Measurements from ENCODE around the gene TAL1. TPM values are rescaled to one million over a fixed set of nuclear protein-coding genes. Genes with fewer than 3 reads are reported as not detected.
"Not testable (repeated sequence)": the region's sequence is repeated elsewhere in the genome, so short reads cannot be mapped to it uniquely, and the experiment has no call there.

The TAL1 gene
- total RNA-seq = 10 to 100 TPM in 1 of 8 experiments, 1 to 10 TPM in 1, under 1 TPM in 3, not detected in 3; 0.14 to 10.5 (median 0.38) TPM

DNA sequence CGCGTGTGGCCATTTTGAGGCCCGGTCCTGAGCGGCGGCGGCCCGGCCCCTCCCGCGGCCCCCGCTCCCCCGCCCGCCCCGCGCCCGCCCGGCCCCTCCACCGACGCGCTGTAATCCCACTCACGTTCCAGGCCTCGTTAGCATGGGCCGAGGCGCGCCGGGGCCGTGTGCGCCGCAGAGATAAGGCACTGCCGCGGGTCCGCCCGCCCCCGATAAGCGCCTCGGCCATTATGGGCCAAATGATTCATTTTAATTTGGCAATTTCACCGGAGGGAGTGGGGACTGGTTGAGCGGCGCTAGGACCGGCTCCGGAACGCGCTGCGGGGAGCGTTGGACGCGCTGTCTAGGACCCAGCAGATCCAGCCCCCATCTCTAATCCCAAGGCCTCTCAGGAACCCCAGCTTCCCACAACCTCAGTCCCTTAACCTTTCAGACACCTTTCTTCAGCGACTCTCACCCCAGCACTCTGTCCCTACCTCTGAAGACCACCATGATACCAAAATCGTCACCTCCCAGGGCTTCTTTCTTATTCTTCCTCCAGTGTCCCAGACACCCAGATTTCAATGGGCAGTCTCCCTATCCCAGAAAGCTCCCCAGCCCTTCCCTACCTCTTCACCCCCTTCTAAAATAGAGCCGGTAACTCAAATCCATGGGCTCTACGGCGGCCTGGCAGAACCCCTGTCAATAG, at the start of gene TAL1:
TAL1 (minus strand) TSS at position 39 of the 688 bp plus-strand sequence. CDS start 6,337 bp downstream, outside the sequence.
- H3K27ac ChIP-seq = no peak within 1 kb of the TSS
- in situ Hi-C loops (cut with MboI; ENCODE audit: low pct_unique_long_range_greater_than_20kb in 2 of 9, low sequenced_read_pairs in 9 of 9, unreplicated experiment in 9 of 9) = no loop called here
- peak within 1 kb of the TSS; percentile 9 to 27 (median 22) for H3K4me3 ChIP-seq
- peaks cover 8% of the 10 kb centered on the region in 2 donors for H3K4me1 ChIP-seq (replicated peaks in 1 of 2)
- peak in 5 of 8 experiments; percentile 64 to 81 (median 76) for ATAC-seq (replicated peaks in 6 of 8)
- WGBS, 10 experiments = 0 to 53% (median 15%) methylated on average over 1 to 17 of the region's 51 CpGs

- Histone ChIP-seq H3K4me3 (no peak overlapping the region), H3K4me1 (replicated peaks in 1 of 2) (peaks cover 0 to 4% of the 10 kb centered on the region in 2 donors), H3K27ac (no peak overlapping the region)
- ATAC-seq (replicated peaks in 6 of 8) = peak in 3 of 8 experiments; percentile 73 to 100 (median 100)
- WGBS, 10 experiments = 4 to 100% (median 75%) methylated on average over 1 to 3 of the region's 3 CpGs; no CpG with 5 or more reads in 2 of the 10 experiments
- in situ Hi-C loops (cut with MboI; ENCODE audit: low pct_unique_long_range_greater_than_20kb in 2 of 9, low sequenced_read_pairs in 9 of 9, unreplicated experiment in 9 of 9) = no loop called here
These were observed 48.1 kb upstream of the TAL1 start for GRCh38 chr1:47280142-47280541.

DNA sequence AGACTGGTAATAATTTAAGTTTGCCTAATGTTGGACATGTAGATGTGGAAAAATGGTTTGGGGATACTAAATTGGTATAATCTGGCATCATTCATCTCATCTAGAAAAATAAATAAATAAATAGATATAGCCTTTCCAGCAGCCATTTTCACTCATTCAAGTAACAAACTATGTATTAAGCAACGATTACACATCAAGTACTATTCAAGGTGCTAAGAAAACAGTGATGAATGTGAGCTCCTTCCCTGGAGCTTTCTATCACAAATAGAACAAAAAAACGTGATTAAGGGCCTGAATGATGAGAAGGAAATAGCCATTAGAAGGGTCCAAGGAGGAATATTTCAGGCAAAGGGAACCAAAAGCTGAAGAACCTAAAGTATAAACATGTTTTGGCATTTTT, 44.8 kb upstream of the TAL1 start:
- 54 to 100% (median 92%) methylated on average over 1 to 2 of the region's 2 CpGs for WGBS, 10 experiments
- in situ Hi-C loops (cut with MboI; ENCODE audit: low pct_unique_long_range_greater_than_20kb in 2 of 9, low sequenced_read_pairs in 9 of 9, unreplicated experiment in 9 of 9) = no loop called here

GRCh38 chr1:47275811-47276210, 43.8 kb upstream of the TAL1 start:
- in situ Hi-C loops (cut with MboI; ENCODE audit: low pct_unique_long_range_greater_than_20kb in 2 of 9, low sequenced_read_pairs in 9 of 9, unreplicated experiment in 9 of 9); H3K4me3 ChIP-seq; H3K27ac ChIP-seq; H3K4me1 ChIP-seq (replicated peaks in 1 of 2); ATAC-seq (replicated peaks in 6 of 8): not testable (repeated sequence)
- 88 to 100% (median 96%) methylated on average over 2 to 7 of the region's 7 CpGs for WGBS, 10 experiments

More for the DNA sequence above, 44.8 kb upstream of the TAL1 start:
- ATAC-seq (replicated peaks in 6 of 8) = no peak
- Histone ChIP-seq H3K4me1 (replicated peaks in 1 of 2) (no peaks in the 10 kb centered on the region), H3K27ac (no peak overlapping the region), H3K4me3 (no peak overlapping the region)

GRCh38 chr1:47265529-47265928, 33.5 kb upstream of the TAL1 start:
- H3K4me1 ChIP-seq (replicated peaks in 1 of 2); H3K4me3 ChIP-seq; ATAC-seq (replicated peaks in 6 of 8); H3K27ac ChIP-seq: not testable (repeated sequence)
- in situ Hi-C loops (cut with MboI; ENCODE audit: low pct_unique_long_range_greater_than_20kb in 2 of 9, low sequenced_read_pairs in 9 of 9, unreplicated experiment in 9 of 9) = loop anchor here in 1 of 9 experiments (10.0 kb wide), 1 partner anchor 81 kb away; no protein-coding TSS in a partner anchor
- 93 to 100% (median 100%) methylated on average over 1 to 7 of the region's 8 CpGs; no CpG with 5 or more reads in 4 of the 10 experiments for WGBS, 10 experiments

DNA sequence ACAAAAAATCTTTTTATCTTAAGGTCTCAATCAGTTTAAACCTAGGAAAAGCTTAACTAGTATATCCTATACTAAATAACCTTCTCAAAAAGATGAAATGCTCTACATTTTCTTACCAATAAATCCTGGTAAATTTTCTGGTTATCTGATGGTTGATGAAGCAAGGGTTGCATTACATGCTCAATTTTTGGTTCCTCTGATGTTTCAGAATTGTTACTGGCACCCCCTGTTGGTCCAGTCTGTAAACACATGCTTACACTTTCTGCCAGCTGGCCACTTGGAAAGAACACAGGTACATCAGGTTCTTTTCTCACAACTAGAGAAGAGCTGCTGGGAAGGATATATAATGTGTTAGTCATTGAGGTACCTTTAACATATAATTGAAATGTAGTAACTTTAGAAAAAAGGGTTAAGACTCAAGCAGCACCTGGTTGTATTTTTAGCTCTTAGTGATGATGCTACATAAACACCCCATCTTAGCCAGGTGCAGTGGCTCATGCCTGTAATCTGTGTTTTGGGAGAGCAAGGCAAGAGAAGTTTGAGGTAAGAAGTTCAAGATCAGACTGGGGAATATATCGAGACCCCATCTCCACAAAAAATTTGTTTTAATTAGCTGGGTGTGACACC, 30.9 kb upstream of the TAL1 start:
- Histone ChIP-seq H3K4me1 (replicated peaks in 1 of 2) (no peaks in the 10 kb centered on the region), H3K4me3 (no peak overlapping the region), H3K27ac (no peak overlapping the region)
- WGBS, 10 experiments = 80 to 100% (median 83%) methylated on average over 1 of the region's 1 CpG; no CpG with 5 or more reads in 4 of the 10 experiments
- in situ Hi-C loops (cut with MboI; ENCODE audit: low pct_unique_long_range_greater_than_20kb in 2 of 9, low sequenced_read_pairs in 9 of 9, unreplicated experiment in 9 of 9) = loop anchor here in 1 of 9 experiments (10.0 kb wide), 1 partner anchor 78 kb away; no protein-coding TSS in a partner anchor
- peak in 3 of 8 experiments; percentile 33 to 46 (median 35) for ATAC-seq (replicated peaks in 6 of 8)

GRCh38 chr1:47257224-47257623, 25.2 kb upstream of the TAL1 start:
- H3K4me1 ChIP-seq (replicated peaks in 1 of 2) = no peaks in the 10 kb centered on the region
- WGBS, 10 experiments = 80 to 100% (median 100%) methylated on average over 1 to 2 of the region's 2 CpGs
- in situ Hi-C loops (cut with MboI; ENCODE audit: low pct_unique_long_range_greater_than_20kb in 2 of 9, low sequenced_read_pairs in 9 of 9, unreplicated experiment in 9 of 9) = no loop called here
- no peak overlapping the region for H3K4me3 ChIP-seq
- H3K27ac ChIP-seq = no peak overlapping the region
- ATAC-seq (replicated peaks in 6 of 8) = no peak

- ATAC-seq (replicated peaks in 6 of 8) = no peak
- 88 to 100% (median 96%) methylated on average over 2 to 5 of the region's 5 CpGs for WGBS, 10 experiments
- H3K4me1 ChIP-seq (replicated peaks in 1 of 2) = no peaks in the 10 kb centered on the region
- in situ Hi-C loops (cut with MboI; ENCODE audit: low pct_unique_long_range_greater_than_20kb in 2 of 9, low sequenced_read_pairs in 9 of 9, unreplicated experiment in 9 of 9) = no loop called here
- no peak overlapping the region for H3K27ac ChIP-seq
- no peak overlapping the region for H3K4me3 ChIP-seq
These were observed 20.8 kb upstream of the TAL1 start for GRCh38 chr1:47252795-47253194.

DNA sequence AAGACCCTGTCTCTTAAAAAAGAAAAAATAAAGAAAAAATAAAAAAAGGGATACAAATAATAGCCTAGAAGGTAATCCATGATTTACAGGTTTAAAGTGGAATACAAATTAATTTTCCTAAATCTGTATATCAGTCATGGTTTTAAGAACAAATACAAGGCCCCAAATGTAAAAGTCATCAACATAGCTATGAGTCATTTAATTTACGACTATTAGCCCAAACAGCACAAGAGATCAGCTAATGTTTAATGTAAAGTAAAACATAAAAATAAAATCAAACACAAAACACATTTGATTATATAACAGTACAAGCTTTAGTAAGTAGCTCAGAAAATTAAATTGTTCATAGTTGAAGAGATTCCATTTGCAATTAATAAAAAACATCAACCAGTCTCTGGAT, 20.3 kb upstream of the TAL1 start:
- in situ Hi-C loops (cut with MboI; ENCODE audit: low pct_unique_long_range_greater_than_20kb in 2 of 9, low sequenced_read_pairs in 9 of 9, unreplicated experiment in 9 of 9) = no loop called here
- H3K4me3 ChIP-seq = no peak overlapping the region
- H3K27ac ChIP-seq = no peak overlapping the region
- no peaks in the 10 kb centered on the region for H3K4me1 ChIP-seq (replicated peaks in 1 of 2)
- WGBS, 10 experiments = 67 to 100% (median 91%) methylated on average over 1 of the region's 1 CpG
- ATAC-seq (replicated peaks in 6 of 8) = no peak

DNA sequence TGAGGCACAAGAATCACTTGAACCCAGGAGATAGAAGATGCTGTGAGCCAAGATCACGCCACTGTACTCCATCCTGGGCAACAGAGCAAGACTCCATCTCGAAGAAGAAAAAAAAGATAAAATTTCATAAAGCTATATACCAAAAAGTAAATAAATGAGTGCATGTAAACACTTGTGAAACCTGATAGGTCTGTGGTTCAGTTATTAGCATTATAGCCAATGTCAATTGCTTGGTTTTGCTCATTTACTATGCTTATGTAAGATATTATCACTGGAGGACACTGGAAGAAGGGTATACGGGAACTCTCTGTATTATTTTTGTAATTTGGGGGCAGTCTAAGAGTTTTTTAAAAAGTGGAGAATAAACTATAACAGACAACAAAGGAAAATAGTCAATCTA, 17.7 kb upstream of the TAL1 start:
- H3K4me1 ChIP-seq (replicated peaks in 1 of 2) = no peaks in the 10 kb centered on the region
- WGBS, 10 experiments = 90 to 100% (median 96%) methylated on average over 1 to 3 of the region's 3 CpGs; no CpG with 5 or more reads in 2 of the 10 experiments
- no peak for ATAC-seq (replicated peaks in 6 of 8)
- no peak overlapping the region for H3K27ac ChIP-seq
- H3K4me3 ChIP-seq = no peak overlapping the region
- in situ Hi-C loops (cut with MboI; ENCODE audit: low pct_unique_long_range_greater_than_20kb in 2 of 9, low sequenced_read_pairs in 9 of 9, unreplicated experiment in 9 of 9) = no loop called here

GRCh38 chr1:47244339-47244862, 12.4 kb upstream of the TAL1 start:
- WGBS, 10 experiments = 20 to 86% (median 75%) methylated on average over 1 to 3 of the region's 3 CpGs
- Histone ChIP-seq H3K27ac (no peak overlapping the region), H3K4me1 (replicated peaks in 1 of 2) (no peaks in the 10 kb centered on the region), H3K4me3 (no peak overlapping the region)
- ATAC-seq (replicated peaks in 6 of 8) = no peak
- in situ Hi-C loops (cut with MboI; ENCODE audit: low pct_unique_long_range_greater_than_20kb in 2 of 9, low sequenced_read_pairs in 9 of 9, unreplicated experiment in 9 of 9) = no loop called here

GRCh38 chr1:47243910-47244309, 11.9 kb upstream of the TAL1 start:
- no peak for ATAC-seq (replicated peaks in 6 of 8)
- H3K4me1 ChIP-seq (replicated peaks in 1 of 2) = no peaks in the 10 kb centered on the region

More at GRCh38 chr1:47243910-47244309, 11.9 kb upstream of the TAL1 start:
- in situ Hi-C loops (cut with MboI; ENCODE audit: low pct_unique_long_range_greater_than_20kb in 2 of 9, low sequenced_read_pairs in 9 of 9, unreplicated experiment in 9 of 9) = no loop called here
- H3K27ac ChIP-seq = no peak overlapping the region
- H3K4me3 ChIP-seq = no peak overlapping the region
- WGBS, 10 experiments = 20 to 100% (median 65%) methylated on average over 1 to 5 of the region's 5 CpGs
